ENCODE data around the gene SEMA4D.

SEMA4D gene

DNA sequence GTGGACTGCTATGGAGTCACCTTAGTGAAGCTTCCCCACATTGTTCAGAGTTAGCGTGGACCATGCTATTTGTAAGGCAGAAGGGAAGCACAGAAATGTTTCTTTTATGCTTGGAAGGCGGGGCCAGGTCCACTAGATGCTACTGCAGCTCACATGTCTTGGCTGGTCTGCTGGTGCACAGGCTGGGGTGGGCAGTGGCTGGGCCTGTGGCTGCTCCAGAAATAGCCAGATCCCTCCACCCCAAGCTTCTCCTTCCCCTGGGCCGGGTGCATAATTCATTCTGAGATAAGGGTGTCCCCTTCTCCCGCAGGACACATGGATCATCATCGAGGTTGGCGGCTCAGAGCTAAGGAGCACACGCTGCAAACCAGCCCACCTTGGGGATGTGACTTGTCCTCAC, 14.5 kb upstream of the SEMA4D start:
- Histone ChIP-seq H2AFZ (ENCODE audit: low read length) (no peak overlapping the region), H3K14ac (ENCODE audit: low read length) (no peak overlapping the region), H3K27ac (replicated peaks; ENCODE audit: low read length) (no peak overlapping the region), H4K8ac (ENCODE audit: low read depth, low read length) (no peak overlapping the region), H2BK120ac (ENCODE audit: low read depth, low read length) (no peak overlapping the region), H3K27me3 (ENCODE audit: control insufficient read depth in 3 of 3, insufficient read depth in 3 of 3, low read depth in 1 of 3, low read length in 3 of 3) (peaks cover 0 to 49% (median 0%) of the 10 kb centered on the region in 3 experiments), H2AK5ac (ENCODE audit: low read depth, low read length) (no peak overlapping the region), H3K9me3 (replicated peaks in 1 of 2; ENCODE audit: control insufficient read depth in 2 of 2, insufficient read depth in 1 of 2, low read depth in 1 of 2, low read length in 2 of 2) (no peaks in the 10 kb centered on the region), H2BK12ac (ENCODE audit: low read length) (no peak overlapping the region), H3K4me3 (ENCODE audit: low read length in 2 of 2) (no peak overlapping the region), H3K36me3 (replicated peaks in 1 of 2; ENCODE audit: control insufficient read depth in 2 of 2, insufficient read depth in 2 of 2, low read length in 2 of 2) (no peaks in the 10 kb centered on the region), H3K4ac (ENCODE audit: low read length) (no peak overlapping the region), H3K79me1 (ENCODE audit: low read depth, low read length) (no peaks in the 10 kb centered on the region), H3K23ac (ENCODE audit: low read depth, low read length, poor library complexity) (no peak overlapping the region), H4K91ac (ENCODE audit: low read depth, low read length, poor library complexity) (no peak overlapping the region), H3K9ac (ENCODE audit: low read depth, low read length, poor library complexity) (peak overlapping the region; percentile 46), H2BK5ac (ENCODE audit: low read length) (no peak overlapping the region), H3K4me2 (ENCODE audit: insufficient read depth, low read length, poor library complexity, severe bottlenecking) (no peak overlapping the region), H3K4me1 (ENCODE audit: control insufficient read depth in 2 of 2, insufficient read depth in 1 of 2, low read depth in 1 of 2, low read length in 2 of 2) (no peaks in the 10 kb centered on the region), H3K18ac (ENCODE audit: low read length) (no peak overlapping the region), H2BK15ac (ENCODE audit: low read length) (peak overlapping the region; percentile 6)
- no CpG with 5 or more reads among the region's 7 CpGs for WGBS, 2 donors (ENCODE audit: extremely low coverage in 2 of 2, insufficient read length in 2 of 2, insufficient replicate concordance in 1 of 2)
- DNase-seq (ENCODE audit: low spot score), result no peak

GRCh38 chr9:89508951-89509615, 11.2 kb upstream of the SEMA4D start:
- Histone ChIP-seq H2AFZ (ENCODE audit: low read length) (no peak overlapping the region), H3K27ac (replicated peaks; ENCODE audit: low read length) (no peak overlapping the region), H3K9ac (ENCODE audit: low read depth, low read length, poor library complexity) (no peak overlapping the region), H3K4me2 (ENCODE audit: insufficient read depth, low read length, poor library complexity, severe bottlenecking) (no peak overlapping the region), H3K79me1 (ENCODE audit: low read depth, low read length) (no peaks in the 10 kb centered on the region), H3K9me3 (replicated peaks in 1 of 2; ENCODE audit: control insufficient read depth in 2 of 2, insufficient read depth in 1 of 2, low read depth in 1 of 2, low read length in 2 of 2) (no peaks in the 10 kb centered on the region), H2BK15ac (ENCODE audit: low read length) (no peak overlapping the region), H3K4me1 (ENCODE audit: control insufficient read depth in 2 of 2, insufficient read depth in 1 of 2, low read depth in 1 of 2, low read length in 2 of 2) (peaks cover 6 to 8% of the 10 kb centered on the region in 2 donors), H3K4ac (ENCODE audit: low read length) (no peak overlapping the region), H2BK12ac (ENCODE audit: low read length) (peak overlapping the region; percentile 50), H2BK120ac (ENCODE audit: low read depth, low read length) (no peak overlapping the region), H4K91ac (ENCODE audit: low read depth, low read length, poor library complexity) (no peak overlapping the region), H3K27me3 (ENCODE audit: control insufficient read depth in 3 of 3, insufficient read depth in 3 of 3, low read depth in 1 of 3, low read length in 3 of 3) (peaks cover 0 to 42% (median 0%) of the 10 kb centered on the region in 3 experiments), H2BK5ac (ENCODE audit: low read length) (no peak overlapping the region), H3K23ac (ENCODE audit: low read depth, low read length, poor library complexity) (peak overlapping the region; percentile 1), H3K4me3 (ENCODE audit: low read length in 2 of 2) (no peak overlapping the region), H3K18ac (ENCODE audit: low read length) (no peak overlapping the region), H3K36me3 (replicated peaks in 1 of 2; ENCODE audit: control insufficient read depth in 2 of 2, insufficient read depth in 2 of 2, low read length in 2 of 2) (no peaks in the 10 kb centered on the region), H2AK5ac (ENCODE audit: low read depth, low read length) (no peak overlapping the region), H4K8ac (ENCODE audit: low read depth, low read length) (no peak overlapping the region), H3K14ac (ENCODE audit: low read length) (no peak overlapping the region)
- DNase-seq (ENCODE audit: low spot score), result no peak
- no CpG with 5 or more reads among the region's 7 CpGs for WGBS, 2 donors (ENCODE audit: extremely low coverage in 2 of 2, insufficient read length in 2 of 2, insufficient replicate concordance in 1 of 2)

DNA sequence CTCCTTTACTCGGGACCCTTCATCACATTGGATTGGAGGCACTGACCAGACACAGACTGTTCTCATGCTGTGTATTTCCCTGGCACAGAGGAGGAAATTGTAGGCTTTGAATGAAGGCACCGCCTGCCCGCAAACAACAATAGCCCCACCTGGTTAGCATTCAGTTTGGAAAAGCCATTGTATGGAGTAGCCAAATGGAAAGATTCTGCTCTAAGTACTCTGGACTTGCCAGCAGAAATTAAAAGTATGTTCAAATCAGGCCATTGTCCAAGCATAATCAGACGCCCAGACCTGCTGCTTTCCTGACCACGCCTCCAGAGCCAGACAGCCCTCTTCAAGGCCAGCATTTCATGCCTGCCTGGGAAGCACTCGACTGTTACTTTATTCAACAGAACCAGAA, 8.0 kb upstream of the SEMA4D start:
- Histone ChIP-seq H4K91ac (ENCODE audit: low read depth, low read length, poor library complexity) (no peak overlapping the region), H3K79me1 (ENCODE audit: low read depth, low read length) (no peaks in the 10 kb centered on the region), H3K27me3 (ENCODE audit: control insufficient read depth in 3 of 3, insufficient read depth in 3 of 3, low read depth in 1 of 3, low read length in 3 of 3) (peaks cover 0 to 36% (median 0%) of the 10 kb centered on the region in 3 experiments), H2BK120ac (ENCODE audit: low read depth, low read length) (no peak overlapping the region), H3K4me3 (ENCODE audit: low read length in 2 of 2) (no peak overlapping the region), H3K36me3 (replicated peaks in 1 of 2; ENCODE audit: control insufficient read depth in 2 of 2, insufficient read depth in 2 of 2, low read length in 2 of 2) (no peaks in the 10 kb centered on the region), H3K4ac (ENCODE audit: low read length) (no peak overlapping the region), H2AK5ac (ENCODE audit: low read depth, low read length) (no peak overlapping the region), H3K14ac (ENCODE audit: low read length) (no peak overlapping the region), H3K4me2 (ENCODE audit: insufficient read depth, low read length, poor library complexity, severe bottlenecking) (no peak overlapping the region), H3K4me1 (ENCODE audit: control insufficient read depth in 2 of 2, insufficient read depth in 1 of 2, low read depth in 1 of 2, low read length in 2 of 2) (peaks cover 6 to 8% of the 10 kb centered on the region in 2 donors), H3K9me3 (replicated peaks in 1 of 2; ENCODE audit: control insufficient read depth in 2 of 2, insufficient read depth in 1 of 2, low read depth in 1 of 2, low read length in 2 of 2) (no peaks in the 10 kb centered on the region), H2BK15ac (ENCODE audit: low read length) (no peak overlapping the region), H2AFZ (ENCODE audit: low read length) (no peak overlapping the region), H2BK5ac (ENCODE audit: low read length) (no peak overlapping the region), H4K8ac (ENCODE audit: low read depth, low read length) (no peak overlapping the region), H3K23ac (ENCODE audit: low read depth, low read length, poor library complexity) (no peak overlapping the region), H3K9ac (ENCODE audit: low read depth, low read length, poor library complexity) (no peak overlapping the region), H3K27ac (replicated peaks; ENCODE audit: low read length) (no peak overlapping the region), H3K18ac (ENCODE audit: low read length) (no peak overlapping the region), H2BK12ac (ENCODE audit: low read length) (no peak overlapping the region)
- WGBS, 2 donors (ENCODE audit: extremely low coverage in 2 of 2, insufficient read length in 2 of 2, insufficient replicate concordance in 1 of 2), result no CpG with 5 or more reads among the region's 6 CpGs
- no peak for DNase-seq (ENCODE audit: low spot score)

GRCh38 chr9:89505048-89505447, 7.1 kb upstream of the SEMA4D start:
- no peak overlapping the region for H3K23ac ChIP-seq (ENCODE audit: low read depth, low read length, poor library complexity)
- H4K8ac ChIP-seq (ENCODE audit: low read depth, low read length), result no peak overlapping the region
- no peaks in the 10 kb centered on the region for H3K79me1 ChIP-seq (ENCODE audit: low read depth, low read length)
- no peak overlapping the region for H3K4ac ChIP-seq (ENCODE audit: low read length)
- no peak overlapping the region for H2BK120ac ChIP-seq (ENCODE audit: low read depth, low read length)
- no peaks in the 10 kb centered on the region for H3K36me3 ChIP-seq (replicated peaks in 1 of 2; ENCODE audit: control insufficient read depth in 2 of 2, insufficient read depth in 2 of 2, low read length in 2 of 2)
- H3K18ac ChIP-seq (ENCODE audit: low read length), result no peak overlapping the region
- no peak overlapping the region for H3K4me2 ChIP-seq (ENCODE audit: insufficient read depth, low read length, poor library complexity, severe bottlenecking)
- H2AFZ ChIP-seq (ENCODE audit: low read length), result no peak overlapping the region
- DNase-seq (ENCODE audit: low spot score), result no peak
- no peak overlapping the region for H3K14ac ChIP-seq (ENCODE audit: low read length)
- no peak overlapping the region for H2BK5ac ChIP-seq (ENCODE audit: low read length)
- no peak overlapping the region for H3K27ac ChIP-seq (replicated peaks; ENCODE audit: low read length)
- peaks cover 0 to 36% (median 0%) of the 10 kb centered on the region in 3 experiments for H3K27me3 ChIP-seq (ENCODE audit: control insufficient read depth in 3 of 3, insufficient read depth in 3 of 3, low read depth in 1 of 3, low read length in 3 of 3)
- H3K9ac ChIP-seq (ENCODE audit: low read depth, low read length, poor library complexity), result no peak overlapping the region
- H2AK5ac ChIP-seq (ENCODE audit: low read depth, low read length), result no peak overlapping the region
- no peak overlapping the region for H2BK15ac ChIP-seq (ENCODE audit: low read length)
- H2BK12ac ChIP-seq (ENCODE audit: low read length), result no peak overlapping the region
- H3K4me1 ChIP-seq (ENCODE audit: control insufficient read depth in 2 of 2, insufficient read depth in 1 of 2, low read depth in 1 of 2, low read length in 2 of 2), result peaks cover 6 to 8% of the 10 kb centered on the region in 2 donors
- no peaks in the 10 kb centered on the region for H3K9me3 ChIP-seq (replicated peaks in 1 of 2; ENCODE audit: control insufficient read depth in 2 of 2, insufficient read depth in 1 of 2, low read depth in 1 of 2, low read length in 2 of 2)
- H3K4me3 ChIP-seq (ENCODE audit: low read length in 2 of 2), result no peak overlapping the region
- no peak overlapping the region for H4K91ac ChIP-seq (ENCODE audit: low read depth, low read length, poor library complexity)

All from neuronal stem cell (in vitro differentiated cells).